Motor neuron (in vitro differentiated cells): ENCODE measurements around the gene CELSR1. TPM values are rescaled to one million over a fixed set of nuclear protein-coding genes. Genes with fewer than 3 reads are reported as not detected.

Source experiments
- ATAC-seq, 8 experiments: fragments of 200-7000 bp; cut with Tn5 transposase; replicated peaks in 6 of 8; 2 replicates each; pipeline ENCODE4 v1.8.0; 2021; ENCODE audit warnings: mild to moderate bottlenecking in 8 of 8, moderate library complexity in 8 of 8
- H3K27ac ChIP-seq, 2 donors: fragments of 250-450 bp; sonication (Bioruptor Pico); 2 replicates each; pipeline ENCODE4 v1.9.0; 2021; ENCODE audit warnings: antibody characterized with exemption in 2 of 2, mild to moderate bottlenecking in 2 of 2, moderate library complexity in 1 of 2
- H3K4me1 ChIP-seq, 2 donors: fragments of 250-450 bp; sonication (Bioruptor Pico); replicated peaks in 1 of 2; 2 replicates each; pipeline ENCODE4 v1.6.1; 2021; ENCODE audit warnings: antibody characterized with exemption in 2 of 2, mild to moderate bottlenecking in 2 of 2, moderate library complexity in 1 of 2
- H3K4me3 ChIP-seq, 5 donors: fragments of 250-450 bp; sonication (Bioruptor Pico); 2 replicates each; pipeline ENCODE4 v1.9.0; 2021; ENCODE audit warnings: antibody characterized with exemption in 5 of 5, mild to moderate bottlenecking in 5 of 5, moderate library complexity in 4 of 5
- WGBS, 10 experiments: fragments of 450-650 bp; shearing (Covaris generic); methylation state at CpG; one replicate each; pipeline ENCODE4 v1.0.0; 2022; 5-methylcytosine and 5-hydroxymethylcytosine counted together
- in situ Hi-C, 9 experiments: fragments of 400-800 bp; cut with MboI; loops; one replicate each; pipeline ENCODE4 v1.15.0; 2021; ENCODE audit warnings: low sequenced_read_pairs in 9 of 9, low pct_unique_long_range_greater_than_20kb in 2 of 9; ENCODE audit not compliant: unreplicated experiment in 9 of 9
- total RNA-seq, 8 experiments: library from RNA; unstranded; fragments of 300-600 nt; gene quantifications; 2 replicates each; pipeline versions ENCODE4 v1.2.3 to v1.2.4, GENCODE V29; 2022

CELSR1 gene
- total RNA-seq, 8 experiments from 2014 or later, result 0.76 to 26.6 (median 4.7) TPM

DNA sequence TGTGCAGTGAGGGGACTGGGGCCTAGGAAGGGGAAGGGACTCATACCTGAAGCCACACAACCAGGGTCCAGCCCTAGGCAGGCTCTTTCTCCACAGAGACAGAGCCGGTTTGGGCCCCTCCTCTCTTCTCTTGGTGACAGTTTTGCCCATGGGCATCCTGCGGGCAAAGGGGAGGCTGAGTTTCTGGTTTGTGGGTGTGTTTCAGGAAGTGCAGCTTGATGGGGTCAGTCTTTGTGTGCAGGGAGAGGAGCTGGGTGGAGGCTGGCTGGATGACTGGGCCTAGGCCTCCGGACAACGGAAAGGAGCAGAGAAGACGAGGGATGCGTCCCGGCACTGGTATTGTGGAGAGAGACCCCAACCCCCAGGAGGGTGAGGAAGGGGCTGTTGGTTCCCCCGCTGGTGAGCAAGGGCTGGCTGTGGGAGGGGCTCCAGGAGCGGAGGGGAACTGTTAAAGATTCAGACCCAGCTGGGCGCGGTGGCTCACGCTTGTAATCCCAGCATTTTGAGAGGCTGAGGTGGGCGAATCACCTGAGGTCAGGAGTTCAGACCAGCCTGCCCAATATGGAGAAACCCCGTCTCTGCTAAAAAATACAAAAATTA, 23.4 kb upstream of the CELSR1 start:
- ATAC-seq, result no peak
- Histone ChIP-seq H3K4me3 (no peak overlapping the region), H3K27ac (no peak overlapping the region), H3K4me1 (peaks cover 18 to 27% of the 10 kb centered on the region in 2 donors)
- in situ Hi-C loops, result loop anchor here in 2 of 9 experiments (25.0 kb wide), 2 partner anchors 177 to 448 kb away; partner anchors contain the start of gene CERK (in 1 of the 2)
- 78 to 100% (median 96%) methylated on average over 2 to 5 of the region's 14 CpGs; no CpG with 5 or more reads in 3 of the 10 experiments for WGBS, 10 experiments

DNA sequence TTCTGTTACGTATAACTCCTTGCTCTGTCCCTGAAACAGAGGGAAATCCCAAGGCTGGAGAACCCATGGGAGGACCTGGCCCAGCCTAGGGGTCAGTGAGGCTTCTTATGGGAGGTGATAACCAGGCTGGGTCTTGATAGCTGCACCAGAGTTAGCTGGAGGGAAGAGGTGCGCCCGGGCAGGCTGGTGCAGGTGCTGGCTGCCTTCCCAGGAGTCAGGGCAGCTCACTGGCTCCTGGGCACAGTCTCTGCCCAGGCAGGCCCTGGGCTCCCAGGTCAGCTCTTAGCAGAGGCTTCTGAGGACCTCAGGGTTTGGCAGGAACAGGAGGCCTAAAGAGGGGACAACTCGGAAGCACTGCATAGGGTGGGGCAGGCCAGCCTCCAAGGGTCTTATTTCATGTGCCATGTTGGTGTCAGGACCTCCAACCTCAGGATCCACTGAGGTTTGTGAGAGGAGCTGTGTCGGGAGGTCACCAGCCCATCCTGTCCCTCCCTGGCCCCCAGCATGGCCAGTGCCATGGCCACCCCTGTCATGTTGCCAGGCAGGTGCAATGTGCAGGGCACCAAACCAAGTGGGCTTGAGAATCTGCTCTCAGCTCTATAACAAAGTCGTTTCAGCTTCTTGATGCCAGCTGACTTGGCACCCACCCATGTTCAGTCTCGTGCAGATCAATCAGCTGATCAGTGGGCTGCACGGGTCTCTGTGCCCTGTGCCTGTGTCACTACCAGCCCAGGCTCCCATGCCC, 20.5 kb upstream of the CELSR1 start:
- in situ Hi-C loops, result loop anchor here in 2 of 9 experiments (25.0 kb wide), 2 partner anchors 179 to 446 kb away; partner anchors contain the start of gene CERK (in 1 of the 2)
- Histone ChIP-seq H3K27ac (no peak overlapping the region), H3K4me3 (no peak overlapping the region), H3K4me1 (peaks cover 5 to 10% of the 10 kb centered on the region in 2 donors)
- WGBS, 10 experiments, result 60 to 100% (median 80%) methylated on average over 1 to 4 of the region's 8 CpGs; no CpG with 5 or more reads in 3 of the 10 experiments
- ATAC-seq, result no peak

DNA sequence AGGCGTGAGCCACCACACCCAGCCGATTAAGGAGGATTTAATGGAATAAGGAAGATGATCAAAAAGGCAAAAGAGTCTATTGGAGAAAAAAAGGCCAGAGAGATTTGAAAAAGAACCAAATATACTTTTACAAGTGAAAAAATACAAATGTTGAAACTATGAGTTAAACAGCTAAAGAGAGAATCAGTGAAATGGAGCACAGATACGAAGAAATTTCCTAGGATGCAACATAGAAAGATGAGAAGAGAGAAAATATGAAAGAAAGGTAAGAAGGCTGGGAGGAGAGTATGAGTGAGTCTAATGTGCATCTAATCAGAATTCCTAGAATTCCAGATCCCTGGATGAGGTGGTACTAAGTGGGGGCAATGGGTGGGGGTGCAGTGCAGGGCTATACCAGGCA, 19.4 kb upstream of the CELSR1 start:
- WGBS, 10 experiments, result 79 to 100% (median 89%) methylated on average over 1 to 3 of the region's 3 CpGs; no CpG with 5 or more reads in 1 of the 10 experiments
- no peak overlapping the region for H3K4me3 ChIP-seq
- H3K27ac ChIP-seq, result no peak overlapping the region
- H3K4me1 ChIP-seq, result peaks cover 2 to 7% of the 10 kb centered on the region in 2 donors
- in situ Hi-C loops, result loop anchor here in 2 of 9 experiments (25.0 kb wide), 2 partner anchors 181 to 444 kb away; partner anchors contain the start of gene CERK (in 1 of the 2)
- ATAC-seq, result no peak

DNA sequence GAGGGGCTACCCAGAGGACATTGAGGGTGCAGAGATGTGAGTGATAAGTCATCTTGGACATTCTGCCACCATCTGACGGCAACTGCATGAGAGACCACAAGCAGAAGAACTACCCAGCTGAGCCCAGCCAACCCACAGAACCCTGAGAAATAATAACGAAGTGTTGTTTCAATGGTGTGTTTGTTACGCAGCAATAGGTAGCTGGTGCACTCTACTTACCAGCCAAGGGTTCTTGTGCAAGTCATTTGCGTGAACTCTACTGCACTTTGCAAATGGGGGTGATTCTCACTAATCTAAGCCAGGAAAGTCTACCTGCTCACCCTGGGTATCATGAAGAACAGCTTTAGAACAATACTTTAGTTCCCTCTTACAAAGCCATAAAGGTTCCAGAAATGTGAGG, 15.8 kb upstream of the CELSR1 start:
- Histone ChIP-seq H3K4me1 (peaks cover under 1 to 11% of the 10 kb centered on the region in 2 donors), H3K27ac (no peak overlapping the region), H3K4me3 (no peak overlapping the region)
- 33 to 100% (median 60%) methylated on average over 1 to 4 of the region's 4 CpGs; no CpG with 5 or more reads in 5 of the 10 experiments for WGBS, 10 experiments
- no peak for ATAC-seq
- in situ Hi-C loops, result loop anchor here in 2 of 9 experiments (25.0 kb wide), 2 partner anchors 184 to 441 kb away; partner anchors contain the start of gene CERK (in 1 of the 2)

DNA sequence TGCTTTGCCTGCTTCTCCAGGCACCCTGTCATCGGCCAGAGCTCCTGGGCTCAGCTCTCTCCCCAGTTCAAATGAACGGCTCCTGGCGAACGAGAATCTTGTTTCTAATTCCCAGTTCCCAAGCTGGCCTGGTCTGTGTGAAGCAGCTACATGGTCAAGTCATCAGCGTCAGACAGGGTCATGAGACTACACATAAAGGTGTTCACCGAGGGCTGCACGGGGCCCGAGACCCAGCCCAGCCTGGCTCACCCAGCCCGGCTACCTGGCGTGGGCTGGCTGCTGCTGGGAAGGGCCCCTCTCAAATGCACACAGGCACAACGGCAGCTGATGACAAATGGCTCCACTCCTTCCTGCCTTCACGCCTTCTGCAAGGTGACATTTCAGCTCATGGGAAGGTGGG, 14.6 kb upstream of the CELSR1 start:
- WGBS, 10 experiments, result 33 to 90% (median 74%) methylated on average over 1 to 6 of the region's 12 CpGs; no CpG with 5 or more reads in 6 of the 10 experiments
- no peak for ATAC-seq
- Histone ChIP-seq H3K4me1 (peaks cover 12 to 23% of the 10 kb centered on the region in 2 donors), H3K4me3 (no peak overlapping the region), H3K27ac (no peak overlapping the region)
- in situ Hi-C loops, result loop anchor here in 2 of 9 experiments (25.0 kb wide), 2 partner anchors 185 to 440 kb away; partner anchors contain the start of gene CERK (in 1 of the 2)

DNA sequence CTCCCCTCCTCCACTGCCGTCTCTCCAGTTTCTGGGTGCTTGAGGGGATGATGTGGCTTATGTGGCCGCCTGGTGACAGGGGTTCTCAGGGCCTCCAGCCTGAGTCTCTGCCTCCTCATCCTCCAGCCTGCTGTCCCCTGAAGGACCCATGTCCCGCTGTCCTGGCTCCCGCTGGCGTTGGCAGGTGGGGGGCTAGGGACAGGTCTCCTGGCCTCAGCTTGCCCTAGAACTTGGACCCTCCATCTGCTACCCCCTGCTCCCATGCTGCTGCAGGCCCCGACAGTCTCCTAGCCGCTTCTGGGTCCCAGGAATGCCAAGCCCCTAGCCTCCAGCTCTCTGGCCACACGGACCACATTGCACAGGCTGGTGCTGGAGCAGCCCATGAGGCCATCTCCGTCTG, 13.9 kb upstream of the CELSR1 start:
- ATAC-seq, result no peak
- 50 to 100% (median 68%) methylated on average over 1 to 7 of the region's 9 CpGs; no CpG with 5 or more reads in 4 of the 10 experiments for WGBS, 10 experiments
- Histone ChIP-seq H3K4me3 (no peak overlapping the region), H3K27ac (no peak overlapping the region), H3K4me1 (peaks cover 16 to 29% of the 10 kb centered on the region in 2 donors)
- in situ Hi-C loops, result loop anchor here in 2 of 9 experiments (25.0 kb wide), 2 partner anchors 186 to 439 kb away; partner anchors contain the start of gene CERK (in 1 of the 2)

DNA sequence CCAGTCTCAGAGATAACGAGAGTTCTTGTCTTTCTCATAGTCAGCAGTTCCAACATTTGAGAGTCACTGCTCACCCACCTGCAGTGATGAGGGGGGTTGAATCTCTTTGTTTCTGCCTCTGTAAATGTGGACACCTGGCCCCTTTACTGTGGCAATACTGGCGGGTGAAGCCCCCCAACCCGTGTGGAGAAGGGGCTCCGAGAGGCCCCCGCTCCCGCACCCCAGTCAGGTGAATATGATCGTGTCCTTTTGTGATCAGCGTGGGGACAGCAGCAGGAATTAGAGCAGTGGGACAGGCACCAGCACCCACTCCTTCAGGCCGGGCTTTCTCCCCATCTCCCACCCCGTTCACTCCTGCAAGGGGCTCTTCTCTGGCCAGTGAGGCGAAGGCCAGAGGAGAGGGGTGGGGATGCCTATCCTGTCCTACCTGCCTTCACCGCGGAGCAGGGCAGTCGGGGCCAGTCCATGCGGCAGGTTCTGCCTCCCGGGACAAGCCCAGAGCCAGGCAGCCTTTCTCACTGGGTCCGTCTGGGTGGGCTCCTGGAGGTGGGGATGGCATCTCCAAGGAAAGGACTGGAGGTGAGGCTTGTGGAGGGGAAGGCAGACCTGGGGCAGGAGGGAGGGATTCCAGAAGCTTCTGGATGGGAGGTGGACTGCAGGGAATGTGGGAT, 12.7 kb upstream of the CELSR1 start:
- ATAC-seq, result no peak
- in situ Hi-C loops, result loop anchor here in 8 of 9 experiments (10.0 to 25.0 kb wide), 7 partner anchors 163 to 438 kb away; partner anchors contain the start of gene CERK (in 1 of the 8)
- no peak overlapping the region for H3K27ac ChIP-seq
- 20 to 100% (median 77%) methylated on average over 1 to 3 of the region's 17 CpGs; no CpG with 5 or more reads in 6 of the 10 experiments for WGBS, 10 experiments
- peaks cover 16 to 32% of the 10 kb centered on the region in 2 donors for H3K4me1 ChIP-seq
- no peak overlapping the region for H3K4me3 ChIP-seq

DNA sequence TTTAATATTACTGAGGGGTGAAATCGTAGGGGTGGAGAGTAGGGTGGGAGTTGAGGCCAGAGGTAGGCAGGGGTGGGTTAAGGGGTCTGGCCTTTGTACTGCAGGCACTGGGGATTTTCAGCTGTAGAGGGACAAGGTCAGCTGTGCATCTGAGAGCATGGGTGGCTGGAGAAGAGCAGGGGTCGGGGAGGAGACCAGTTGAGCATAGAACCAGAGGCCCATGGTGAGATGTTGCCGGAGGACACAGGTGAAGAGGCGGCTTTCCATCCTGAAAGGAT, 12.1 kb upstream of the CELSR1 start:
- WGBS, 10 experiments, result no CpG with 5 or more reads among the region's 4 CpGs
- ATAC-seq, result no peak
- peaks cover 16 to 32% of the 10 kb centered on the region in 2 donors for H3K4me1 ChIP-seq
- in situ Hi-C loops, result loop anchor here in 8 of 9 experiments (10.0 to 25.0 kb wide), 6 partner anchors 162 to 437 kb away; no protein-coding TSS in a partner anchor
- no peak overlapping the region for H3K4me3 ChIP-seq
- no peak overlapping the region for H3K27ac ChIP-seq

DNA sequence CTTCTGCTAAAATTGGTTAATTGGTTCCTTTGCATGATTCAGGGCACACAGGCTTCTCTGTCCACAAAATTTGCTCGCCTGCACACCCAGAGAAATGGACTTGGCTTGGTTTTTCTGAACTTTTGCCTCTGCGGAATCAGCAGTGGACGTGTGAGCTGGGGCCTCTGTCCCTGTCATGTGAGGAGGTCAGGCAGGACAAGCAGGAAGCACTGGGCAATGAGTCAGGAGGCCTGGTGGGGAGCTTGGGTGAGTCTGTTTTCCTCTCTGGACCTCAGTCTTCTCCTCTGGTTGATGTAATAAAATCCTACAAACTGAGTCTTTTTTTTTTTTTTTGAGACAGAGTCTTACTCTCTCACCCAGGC, 10.4 kb upstream of the CELSR1 start:
- H3K4me1 ChIP-seq, result peaks cover 16 to 32% of the 10 kb centered on the region in 2 donors
- WGBS, 10 experiments, result 0 to 80% (median 11%) methylated on average over 1 to 3 of the region's 3 CpGs; no CpG with 5 or more reads in 3 of the 10 experiments
- no peak overlapping the region for H3K4me3 ChIP-seq
- in situ Hi-C loops, result loop anchor here in 8 of 9 experiments (10.0 to 25.0 kb wide), 6 partner anchors 161 to 436 kb away; no protein-coding TSS in a partner anchor
- ATAC-seq, result peak in 7 of 8 experiments; percentile 18 to 79 (median 74)
- peak overlapping the region in 1 of 2 donors; percentile 57 for H3K27ac ChIP-seq

DNA sequence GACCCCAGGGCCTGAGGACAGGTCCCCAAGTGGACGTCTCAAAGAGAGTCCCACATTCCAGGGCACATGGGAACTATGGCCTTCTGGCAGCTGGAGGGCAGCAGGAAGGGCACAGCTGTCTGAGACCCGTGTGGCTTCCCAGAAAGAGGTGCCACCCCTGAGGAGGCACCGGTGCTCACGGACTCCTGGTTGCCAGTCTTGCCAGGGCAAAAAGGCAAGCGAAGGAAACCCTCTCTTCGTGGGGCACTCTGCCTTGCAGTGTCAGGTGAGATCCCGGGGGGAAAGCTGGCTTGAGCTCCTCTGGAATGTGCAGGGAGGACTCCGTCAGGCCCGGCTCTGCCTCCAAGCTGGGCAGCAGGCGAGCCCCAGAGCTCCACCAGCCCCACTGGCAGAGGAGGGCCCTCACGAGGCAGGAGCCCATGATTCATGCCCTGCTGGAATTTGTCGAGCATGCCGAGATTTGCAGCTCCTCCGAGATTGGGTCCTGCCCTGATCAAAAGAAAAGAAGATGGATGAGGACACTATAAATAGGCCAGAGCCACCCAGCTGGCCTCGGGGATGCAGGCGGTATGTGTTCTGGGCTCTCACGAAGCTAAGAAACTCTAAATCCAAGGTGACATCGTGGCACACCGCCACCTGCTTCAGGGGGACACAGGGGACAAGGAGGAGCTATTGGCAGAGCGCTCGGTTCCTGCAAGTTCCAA, 9.9 kb upstream of the CELSR1 start:
- no peak overlapping the region for H3K4me3 ChIP-seq
- peak; percentile 49 to 89 (median 80) for ATAC-seq
- 0 to 28% (median 14%) methylated on average over 1 to 8 of the region's 21 CpGs; no CpG with 5 or more reads in 4 of the 10 experiments for WGBS, 10 experiments
- in situ Hi-C loops, result loop anchor here in 8 of 9 experiments (10.0 to 25.0 kb wide), 6 partner anchors 160 to 435 kb away; no protein-coding TSS in a partner anchor
- H3K4me1 ChIP-seq, result peaks cover 16 to 32% of the 10 kb centered on the region in 2 donors
- H3K27ac ChIP-seq, result peak overlapping the region in 1 of 2 donors; percentile 57

DNA sequence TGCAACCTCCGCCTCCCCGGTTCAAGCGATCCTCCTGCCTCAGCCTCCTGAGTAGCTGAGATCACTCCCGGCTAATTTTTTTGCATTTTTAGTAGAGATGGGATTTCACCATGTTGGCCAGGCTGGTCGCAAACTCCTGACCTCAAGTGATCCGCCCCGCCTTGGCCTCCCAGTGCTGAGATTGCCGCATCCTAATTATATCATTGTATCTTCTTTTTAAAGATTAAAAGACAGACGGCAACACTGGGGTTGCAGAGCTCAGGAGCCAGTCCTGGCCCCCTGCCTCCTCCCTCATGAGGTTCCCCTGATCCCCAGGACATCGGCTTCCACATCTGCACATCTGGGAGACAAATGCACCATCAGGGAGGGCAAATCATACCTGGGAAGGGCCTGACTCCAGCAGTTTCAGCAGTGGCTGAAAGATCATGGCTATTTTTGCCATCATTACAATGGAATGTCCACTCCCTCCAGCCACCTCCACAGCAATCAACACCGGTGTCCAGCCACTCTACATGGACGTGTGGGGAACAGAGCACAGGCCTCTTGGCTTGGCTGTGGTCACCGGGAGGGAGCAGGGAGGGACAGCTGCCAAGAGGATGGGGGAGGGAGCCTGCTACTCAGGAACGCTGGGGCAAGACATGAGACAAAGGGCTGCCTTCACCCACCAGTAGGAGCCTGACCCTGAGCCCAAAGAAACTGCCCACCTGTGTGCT, 9.2 kb upstream of the CELSR1 start:
- Histone ChIP-seq H3K4me3 (no peak overlapping the region), H3K4me1 (peaks cover 16 to 38% of the 10 kb centered on the region in 2 donors), H3K27ac (peak overlapping the region in 1 of 2 donors; percentile 57)
- ATAC-seq, result peak in 7 of 8 experiments; percentile 2 to 15 (median 7)
- WGBS, 10 experiments, result 7 to 100% (median 80%) methylated on average over 1 to 11 of the region's 14 CpGs; no CpG with 5 or more reads in 2 of the 10 experiments
- in situ Hi-C loops, result loop anchor here in 8 of 9 experiments (10.0 to 25.0 kb wide), 6 partner anchors 159 to 434 kb away; no protein-coding TSS in a partner anchor
